Astrocyte of the spinal cord (primary cell): ENCODE measurements around the gene COPG2.

ENCODE experiments used
- DNase-seq: peaks from one replicate; pipeline ENCODE4 v3.0.0; 2011; ENCODE audit warnings: low read depth, low spot score
- H3K4me3 ChIP-seq: 2 replicates; pipeline ENCODE4 v1.5.1; 2011; ENCODE audit warnings: low read depth, mild to moderate bottlenecking, low read length, moderate library complexity
- in situ Hi-C: cut with HindIII; loops from 2 replicates; pipeline ENCODE4 v1.10.0; 2017; ENCODE audit warnings: low sequenced_read_pairs
- TF ChIP-seq, protein P1 (sequence below): IDR thresholded peaks from 2 replicates; pipeline ENCODE4 v1.5.1; 2012; ENCODE audit warnings: low read depth, mild to moderate bottlenecking, low read length, inconsistent platforms

The COPG2 gene

DNA sequence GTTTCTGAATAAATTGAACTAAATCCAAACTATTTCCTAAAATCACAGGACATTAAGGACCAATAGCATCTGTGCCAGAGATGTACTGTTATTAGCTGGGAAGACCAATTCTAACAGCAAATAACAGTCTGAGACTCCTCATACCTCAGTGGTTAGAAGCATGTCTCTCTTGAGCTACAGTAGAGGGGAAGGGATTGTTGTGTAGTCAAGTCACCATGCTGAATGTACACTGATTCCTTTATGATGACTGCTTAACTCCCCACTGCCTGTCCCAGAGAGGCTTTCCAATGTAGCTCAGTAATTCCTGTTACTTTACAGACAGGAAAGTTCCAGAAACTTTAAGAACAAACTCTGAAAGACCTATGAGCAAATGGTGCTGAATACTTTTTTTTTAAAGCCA, 162.8 kb downstream of the COPG2 start:
- in situ Hi-C loops = no loop called here
- H3K4me3 ChIP-seq = no peak overlapping the region
- TF ChIP-seq, protein P1, sequence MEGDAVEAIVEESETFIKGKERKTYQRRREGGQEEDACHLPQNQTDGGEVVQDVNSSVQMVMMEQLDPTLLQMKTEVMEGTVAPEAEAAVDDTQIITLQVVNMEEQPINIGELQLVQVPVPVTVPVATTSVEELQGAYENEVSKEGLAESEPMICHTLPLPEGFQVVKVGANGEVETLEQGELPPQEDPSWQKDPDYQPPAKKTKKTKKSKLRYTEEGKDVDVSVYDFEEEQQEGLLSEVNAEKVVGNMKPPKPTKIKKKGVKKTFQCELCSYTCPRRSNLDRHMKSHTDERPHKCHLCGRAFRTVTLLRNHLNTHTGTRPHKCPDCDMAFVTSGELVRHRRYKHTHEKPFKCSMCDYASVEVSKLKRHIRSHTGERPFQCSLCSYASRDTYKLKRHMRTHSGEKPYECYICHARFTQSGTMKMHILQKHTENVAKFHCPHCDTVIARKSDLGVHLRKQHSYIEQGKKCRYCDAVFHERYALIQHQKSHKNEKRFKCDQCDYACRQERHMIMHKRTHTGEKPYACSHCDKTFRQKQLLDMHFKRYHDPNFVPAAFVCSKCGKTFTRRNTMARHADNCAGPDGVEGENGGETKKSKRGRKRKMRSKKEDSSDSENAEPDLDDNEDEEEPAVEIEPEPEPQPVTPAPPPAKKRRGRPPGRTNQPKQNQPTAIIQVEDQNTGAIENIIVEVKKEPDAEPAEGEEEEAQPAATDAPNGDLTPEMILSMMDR = no peak
- no peak for DNase-seq

- in situ Hi-C loops = no loop called here
- TF ChIP-seq, protein P1 = no peak
Observed at GRCh38 chr7:130500910-130501309, 167.6 kb downstream of the COPG2 start.

GRCh38 chr7:130500463-130500862, 168.1 kb downstream of the COPG2 start:
- in situ Hi-C loops = no loop called here
- DNase-seq = no peak
- TF ChIP-seq, protein P1 = no peak
- H3K4me3 ChIP-seq = no peak overlapping the region

More at GRCh38 chr7:130500910-130501309, 167.6 kb downstream of the COPG2 start:
- DNase-seq = no peak
- H3K4me3 ChIP-seq = no peak overlapping the region

DNA sequence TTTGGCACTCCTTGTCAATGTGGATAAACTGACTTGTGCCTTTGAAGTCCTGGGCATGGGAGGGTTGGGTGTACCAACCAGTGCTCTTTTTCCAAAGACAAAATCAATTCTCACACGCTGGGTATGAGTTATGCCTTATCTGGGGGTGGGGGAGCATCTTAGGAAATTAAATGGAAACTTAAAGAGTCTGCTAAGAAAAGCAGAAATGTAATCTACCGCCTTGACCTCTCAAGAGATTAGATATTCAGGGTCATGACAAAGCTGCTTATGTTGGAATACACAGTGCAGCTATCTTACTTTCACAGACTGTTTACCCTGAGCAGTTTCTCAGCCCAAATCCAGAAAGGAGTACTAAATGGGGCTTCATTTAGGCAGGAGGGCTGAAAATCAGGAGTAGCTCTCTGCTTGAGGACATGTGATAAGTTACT, 174.1 kb downstream of the COPG2 start:
- in situ Hi-C loops = no loop called here
- TF ChIP-seq, protein P1 = no peak
- H3K4me3 ChIP-seq = peak overlapping the region; percentile 68

DNA sequence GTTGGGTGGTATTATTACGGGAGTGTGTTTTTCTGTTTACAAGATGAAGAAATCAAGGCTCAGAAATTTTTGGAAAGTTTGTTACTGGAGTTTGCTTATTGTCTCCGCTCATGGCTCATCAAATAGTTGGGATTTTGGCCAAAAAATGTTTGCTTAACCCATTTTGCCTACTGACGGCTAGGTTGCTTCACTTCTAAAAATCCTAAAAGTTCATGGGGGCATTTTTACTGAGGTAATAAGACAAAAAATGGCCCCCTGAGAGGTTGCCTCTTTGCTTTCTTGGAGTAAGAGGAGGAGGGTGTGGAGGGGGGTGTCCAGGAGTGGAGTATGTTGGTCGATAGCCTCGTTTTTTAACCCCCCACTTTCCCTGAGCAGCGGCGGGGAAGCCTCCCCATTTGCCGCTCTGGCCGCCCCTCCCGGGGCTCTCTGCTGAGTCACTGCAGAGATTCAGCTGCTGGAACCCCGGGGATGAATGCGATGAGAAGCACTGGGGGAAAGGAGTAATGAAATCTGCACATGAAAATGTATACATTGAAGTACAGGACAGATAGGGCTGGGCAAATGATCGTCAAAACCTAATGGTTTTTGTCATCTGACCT, 175.2 kb downstream of the COPG2 start:
- DNase-seq = peak; percentile 43
- in situ Hi-C loops = no loop called here
- TF ChIP-seq, protein P1 = no peak
- H3K4me3 ChIP-seq = peak overlapping the region; percentile 68

More for the DNA sequence above, 174.1 kb downstream of the COPG2 start:
- DNase-seq = no peak

- no peak for DNase-seq
- TF ChIP-seq, protein P1 = no peak
- in situ Hi-C loops = no loop called here
- peak overlapping the region; percentile 68 for H3K4me3 ChIP-seq
Observed at GRCh38 chr7:130492523-130493274, 175.8 kb downstream of the COPG2 start.
